ENCODE results near the gene PRKCH. TPM values are rescaled to one million over a fixed set of nuclear protein-coding genes. Genes with fewer than 3 reads are reported as not detected.

Gene PRKCH
- total and polyA plus RNA-seq, 2 donors (not counting 3 experiments of a cell fraction or from before 2014, with no cell fraction given): 97.7 to 103 TPM

- H3K27ac ChIP-seq (ENCODE audit: insufficient read depth, low read depth, low read length): no peak overlapping the region
- H3K36me3 ChIP-seq (ENCODE audit: control insufficient read depth in 2 of 2, extremely low read depth in 1 of 2, insufficient read depth in 2 of 2, low read length in 2 of 2): no peaks in the 10 kb centered on the region
- no TSS peak for BruUV-seq (replicated peaks)
- TF ChIP-seq MAX (IDR thresholded peaks at IDR 0.05; ENCODE audit: insufficient read depth, insufficient read length): no peak
- no peak for TF ChIP-seq POLR2A (IDR thresholded peaks at IDR 0.05; ENCODE audit: low read depth, low read length)
- no peak for TF ChIP-seq CTCF (IDR thresholded peaks at IDR 0.05; ENCODE audit: extremely low read depth in 1 of 2, insufficient read depth in 1 of 2, low read depth in 1 of 2, low read length in 2 of 2)
- no peak for TF ChIP-seq MYC (IDR thresholded peaks at IDR 0.05; ENCODE audit: low read depth, low read length)
- no peak for TF ChIP-seq EZH2 (IDR thresholded peaks at IDR 0.05; ENCODE audit: borderline replicate concordance, low read depth, low read length, severe bottlenecking)
- no peak for TF ChIP-seq POLR2AphosphoS5 (IDR thresholded peaks at IDR 0.05; ENCODE audit: insufficient read depth, low read depth, low read length)
- no peak for TF ChIP-seq GATA2 (IDR thresholded peaks at IDR 0.05; ENCODE audit: insufficient read depth, insufficient read length, low read depth, low read length)
- H3K79me2 ChIP-seq (ENCODE audit: control insufficient read depth, insufficient read depth, low read length): peaks cover 2% of the 10 kb centered on the region
- no peaks in the 10 kb centered on the region for H3K9me1 ChIP-seq (replicated peaks; ENCODE audit: control insufficient read depth, extremely low read depth, insufficient read depth, low read length)
- dilution Hi-C loops (cut with MboI; ENCODE audit: extremely low pct_ligation_motif_present, low sequenced_read_pairs) (no loop called here), intact Hi-C loops (cut with micrococcal nuclease) (no loop called here)
- DNase-seq (ENCODE audit: low read depth, low spot score) (no peak), FAIRE-seq (no peak)
- H3K4me3 ChIP-seq (replicated peaks in 1 of 3; ENCODE audit: insufficient read depth in 1 of 3, low read depth in 1 of 3, low read length in 3 of 3): no peak overlapping the region
- H2AFZ ChIP-seq (ENCODE audit: low read depth, low read length): no peak overlapping the region
- POLR2A ChIA-PET: no interaction called here
- no peak overlapping the region for H3K9ac ChIP-seq (replicated peaks; ENCODE audit: extremely low read depth, insufficient read depth, low read length)
- H3K4me2 ChIP-seq (ENCODE audit: insufficient read depth, low read length): no peak overlapping the region
- H3K27me3 ChIP-seq (ENCODE audit: control insufficient read depth in 2 of 2, insufficient read depth in 2 of 2, low read length in 2 of 2): no peaks in the 10 kb centered on the region
- H3K9me3 ChIP-seq (replicated peaks; ENCODE audit: control insufficient read depth, insufficient read depth, low read length): no peaks in the 10 kb centered on the region
- CTCF ChIA-PET: interaction anchor here (1.0 to 1.5 kb wide), 3 partner anchors 18 to 50 kb away, joined by 3 to 4 read pairs (median 3); no protein-coding TSS in a partner anchor
- peaks cover 54% of the 10 kb centered on the region for H3K4me1 ChIP-seq (ENCODE audit: control insufficient read depth, extremely low read depth, insufficient read depth, low read length)
- H4K20me1 ChIP-seq (replicated peaks; ENCODE audit: control insufficient read depth, extremely low read depth, insufficient read depth, low read length): no peaks in the 10 kb centered on the region
Observed at GRCh38 chr14:61520576-61520975, 199.2 kb downstream of the PRKCH start.
